GM21786 (cell line): ENCODE measurements around the gene PTPN6.
"Not testable (repeated sequence)": the region's sequence is repeated elsewhere in the genome, so short reads cannot be mapped to it uniquely, and the experiment has no call there.

Experiments used
- ATAC-seq: cut with Tn5 transposase; IDR thresholded peaks from one replicate; pipeline ENCODE4 v1.9.1; 2021; ENCODE audit not compliant: unreplicated experiment

Gene PTPN6

DNA sequence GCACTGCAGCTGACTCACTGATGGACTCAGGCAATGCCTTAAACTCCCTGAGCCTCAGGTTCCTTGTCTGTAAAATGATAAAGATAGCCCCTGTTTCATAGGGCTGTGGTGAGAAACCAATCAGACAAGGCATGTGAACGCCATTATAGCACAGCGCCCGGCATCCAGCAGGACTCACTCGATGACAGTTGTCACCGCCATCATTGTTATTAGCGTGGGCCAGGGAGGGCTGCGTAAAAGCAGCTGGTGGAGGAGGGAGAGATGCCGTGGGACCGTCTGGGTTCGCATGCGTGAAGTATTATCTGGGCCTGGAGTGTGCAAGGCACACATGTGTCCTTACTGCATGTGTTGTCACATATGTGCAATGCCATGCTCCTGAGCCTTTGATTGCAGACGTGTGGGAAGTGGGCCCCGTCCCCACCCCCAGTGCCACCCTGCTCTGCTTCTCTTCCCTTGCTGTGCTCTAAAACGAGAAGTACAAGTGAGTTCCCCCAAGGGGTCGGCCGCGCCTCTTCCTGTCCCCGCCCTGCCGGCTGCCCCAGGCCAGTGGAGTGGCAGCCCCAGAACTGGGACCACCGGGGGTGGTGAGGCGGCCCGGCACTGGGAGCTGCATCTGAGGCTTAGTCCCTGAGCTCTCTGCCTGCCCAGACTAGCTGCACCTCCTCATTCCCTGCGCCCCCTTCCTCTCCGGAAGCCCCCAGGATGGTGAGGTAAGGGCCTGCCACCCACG, at the start of gene PTPN6:
Gene PTPN6, plus strand, starts transcription at position 546 of the 730 bp plus-strand sequence. Its CDS starts 157 bp downstream, at position 703.
- ATAC-seq, result peak; percentile 18

DNA sequence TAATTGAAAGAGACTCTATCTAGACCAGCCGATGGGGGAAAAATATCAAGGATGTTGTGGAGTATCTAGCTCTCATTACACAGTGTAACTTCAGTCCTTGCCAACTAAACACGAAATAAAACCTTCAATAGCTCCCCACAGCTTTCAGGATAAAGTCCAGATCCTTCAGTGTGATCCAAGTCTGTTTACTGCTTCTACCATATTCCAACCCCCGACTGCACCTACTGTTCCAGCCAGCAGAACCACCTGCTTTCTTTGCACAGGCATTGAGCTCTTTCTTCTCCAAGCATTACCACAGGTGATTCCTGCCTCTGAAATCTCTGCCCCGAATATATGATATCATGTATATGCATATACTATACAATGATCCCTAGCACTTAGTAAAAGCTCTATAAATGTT, 48.7 kb upstream of the PTPN6 start:
- no peak for ATAC-seq

DNA sequence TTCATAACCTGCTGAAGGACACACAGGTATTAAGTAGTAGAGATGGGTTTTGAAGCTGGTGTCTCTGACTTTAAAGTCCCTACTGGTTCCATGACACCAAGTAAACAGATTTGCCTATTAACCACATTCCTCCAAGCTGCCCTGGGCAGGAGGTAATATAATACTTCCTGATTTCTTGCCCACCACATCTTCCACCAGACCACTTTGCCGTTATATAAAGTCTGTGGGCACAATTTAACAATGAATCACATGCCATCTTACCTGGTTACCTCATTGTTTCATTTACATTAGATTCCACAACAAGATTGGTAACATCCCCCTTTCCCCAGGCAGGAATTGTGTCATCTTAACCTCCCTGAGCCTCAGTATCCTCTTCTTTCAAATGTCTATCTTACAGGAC, 47.4 kb upstream of the PTPN6 start:
- ATAC-seq, result no peak

DNA sequence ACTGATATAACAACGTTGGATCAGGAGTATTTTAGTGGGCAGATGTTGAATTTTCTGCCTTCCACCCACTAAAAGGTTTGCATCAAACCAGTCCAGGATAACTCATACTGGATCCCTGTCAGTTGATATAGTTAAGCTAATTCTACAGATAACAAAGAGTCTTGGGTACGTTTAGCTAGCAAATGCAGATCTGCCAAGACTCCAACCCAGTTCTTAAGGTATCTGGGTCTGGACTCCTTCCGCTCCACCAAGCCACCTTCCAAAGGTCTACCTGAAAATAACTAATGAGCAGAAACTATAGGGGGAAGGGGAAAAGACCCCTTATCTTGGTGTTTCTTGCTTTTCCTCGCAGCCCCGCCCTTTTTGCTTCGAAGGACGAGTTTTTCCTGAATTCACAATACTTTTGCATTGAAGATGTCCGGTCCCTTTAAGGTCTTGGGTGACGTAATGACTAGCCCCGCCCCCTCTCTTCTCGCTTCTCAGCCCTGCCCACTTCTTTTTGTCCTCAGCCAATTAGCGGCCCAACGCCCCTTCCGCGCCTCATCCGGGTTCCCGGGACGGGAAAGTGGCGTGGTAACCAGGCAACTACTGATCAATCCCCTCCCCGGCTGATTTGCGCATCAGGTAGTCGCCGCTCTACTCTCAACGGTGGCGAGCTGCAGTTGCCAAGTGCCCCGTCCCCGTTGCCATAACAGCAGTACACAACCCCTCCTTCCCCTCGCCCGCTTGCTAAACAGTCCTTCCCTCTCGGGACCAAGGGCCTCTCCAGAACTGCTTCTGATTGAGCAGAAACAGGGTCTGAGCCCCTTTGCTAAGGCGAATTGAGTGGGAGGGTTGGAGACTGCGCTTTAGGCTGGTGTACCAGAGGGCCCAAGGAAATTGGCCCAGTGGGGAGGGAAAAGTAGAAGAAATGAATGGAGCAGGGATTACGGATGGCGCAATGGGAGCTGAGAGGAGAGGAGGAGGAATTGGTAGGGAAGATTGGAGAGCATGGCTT, 46.6 kb upstream of the PTPN6 start, which contains the start of gene LRRC23:
Gene LRRC23, plus strand, starts transcription at position 543 of the 997 bp plus-strand sequence. CDS start 812 bp downstream, outside the sequence.
- ATAC-seq, result peak; percentile 94

DNA sequence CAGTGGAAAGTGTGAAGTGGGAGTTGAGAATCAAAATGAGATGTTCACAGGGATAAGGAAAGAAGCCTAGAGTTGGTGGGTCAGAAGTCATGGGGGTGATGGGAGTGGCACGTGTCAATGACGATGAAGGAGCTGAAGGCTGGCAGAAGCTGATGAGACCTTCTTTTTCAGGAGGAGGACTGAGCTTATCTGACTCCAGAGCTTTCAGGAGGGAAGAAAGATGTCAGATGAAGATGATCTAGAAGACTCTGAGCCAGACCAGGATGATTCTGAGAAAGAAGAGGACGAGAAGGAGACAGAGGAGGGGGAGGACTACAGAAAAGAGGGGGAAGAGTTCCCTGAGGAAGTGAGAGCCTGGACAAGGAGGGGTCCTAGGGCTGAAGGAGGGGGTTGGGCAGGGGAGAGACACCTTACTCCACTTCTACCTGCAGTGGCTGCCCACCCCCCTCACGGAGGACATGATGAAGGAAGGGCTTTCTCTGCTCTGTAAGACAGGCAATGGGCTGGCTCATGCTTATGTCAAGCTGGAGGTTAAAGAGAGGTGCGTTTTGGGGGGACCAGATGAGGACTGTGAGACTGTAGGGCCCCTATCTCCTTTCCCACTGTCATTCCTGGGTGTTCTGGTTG, 45.6 kb upstream of the PTPN6 start:
- ATAC-seq, result no peak

DNA sequence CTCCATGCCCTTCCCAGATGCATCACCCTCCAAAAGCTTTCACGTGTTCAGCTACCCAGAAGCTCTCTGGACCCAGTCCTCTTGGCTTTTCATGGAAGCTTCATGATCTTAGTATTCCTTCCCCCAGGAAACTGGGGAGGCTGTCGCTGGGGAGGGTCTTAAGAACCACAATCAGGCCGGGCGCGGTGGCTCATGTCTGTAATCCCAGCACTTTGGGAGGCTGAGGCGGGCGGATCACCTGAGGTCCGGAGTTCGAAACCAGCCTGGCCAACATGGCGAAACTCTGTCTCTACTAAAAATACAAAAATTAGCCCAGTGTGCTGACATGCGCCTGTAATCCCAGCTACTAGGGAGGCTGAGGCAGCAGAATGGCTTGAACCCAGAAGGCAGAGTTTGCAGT, 43.0 kb upstream of the PTPN6 start:
- not testable (repeated sequence) for ATAC-seq

DNA sequence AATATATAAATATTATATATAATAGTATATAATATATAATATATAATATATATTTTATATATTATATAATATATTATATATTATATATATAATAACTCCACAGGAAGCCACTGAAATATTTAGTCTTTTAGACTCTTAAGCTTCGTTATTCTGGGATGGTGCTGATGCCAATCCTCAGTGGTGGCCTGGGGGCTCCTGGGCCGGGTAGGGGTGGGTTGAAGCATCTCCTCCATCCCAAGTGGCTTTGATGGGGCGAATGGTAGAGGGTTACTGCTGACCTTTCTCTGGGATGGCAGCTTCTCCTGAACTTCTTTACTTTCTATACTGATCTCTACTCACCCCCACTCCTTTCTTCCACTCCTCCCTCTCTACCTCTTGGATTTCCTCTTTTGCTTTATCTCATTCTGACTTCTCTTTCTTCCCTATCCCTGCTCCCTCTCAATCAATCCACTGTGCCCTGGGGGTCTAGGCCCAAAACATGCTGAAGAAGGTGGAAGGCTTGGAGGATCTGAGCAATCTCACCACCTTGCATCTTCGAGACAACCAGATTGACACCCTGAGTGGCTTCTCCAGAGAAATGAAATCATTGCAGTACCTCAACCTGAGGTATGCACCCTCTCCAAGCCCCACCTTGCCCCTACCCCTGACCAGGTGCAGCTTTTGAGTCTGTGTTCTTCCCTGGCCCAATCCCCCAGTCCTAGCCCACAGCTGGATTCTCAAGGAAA, 41.6 kb upstream of the PTPN6 start:
- no peak for ATAC-seq

DNA sequence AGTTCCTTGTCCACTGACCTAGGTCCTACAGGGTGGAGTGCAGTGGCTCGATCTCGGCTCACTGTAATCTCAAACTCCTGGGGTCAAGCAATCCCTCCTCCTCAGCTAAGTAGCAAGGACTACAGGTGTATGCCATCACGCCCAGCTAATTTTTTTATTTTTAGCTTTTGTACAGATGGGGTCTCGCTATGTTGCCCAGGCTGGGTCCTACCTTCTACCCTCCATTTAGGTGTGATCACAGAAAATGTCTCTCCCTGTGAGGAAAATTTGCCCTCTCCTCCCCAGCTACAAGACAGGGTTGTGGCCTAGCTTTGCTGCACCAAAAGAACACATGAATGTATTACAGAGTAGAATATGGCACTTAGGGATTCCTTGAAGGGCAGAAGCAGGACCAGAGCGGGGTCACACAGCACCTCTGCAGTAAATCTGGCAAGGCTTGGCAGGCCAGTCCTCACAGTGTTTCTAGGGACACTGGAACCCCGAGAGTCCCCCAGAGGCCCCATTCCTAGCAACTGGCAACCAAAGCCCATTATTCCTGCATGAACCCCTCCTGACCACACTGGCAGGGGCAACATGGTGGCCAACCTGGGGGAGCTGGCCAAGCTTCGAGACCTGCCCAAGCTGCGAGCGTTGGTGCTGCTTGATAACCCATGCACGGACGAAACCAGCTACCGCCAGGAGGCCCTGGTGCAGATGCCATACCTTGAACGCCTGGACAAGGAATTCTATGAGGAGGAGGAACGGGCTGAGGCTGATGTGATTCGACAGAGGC, 38.8 kb upstream of the PTPN6 start:
- ATAC-seq, result no peak

DNA sequence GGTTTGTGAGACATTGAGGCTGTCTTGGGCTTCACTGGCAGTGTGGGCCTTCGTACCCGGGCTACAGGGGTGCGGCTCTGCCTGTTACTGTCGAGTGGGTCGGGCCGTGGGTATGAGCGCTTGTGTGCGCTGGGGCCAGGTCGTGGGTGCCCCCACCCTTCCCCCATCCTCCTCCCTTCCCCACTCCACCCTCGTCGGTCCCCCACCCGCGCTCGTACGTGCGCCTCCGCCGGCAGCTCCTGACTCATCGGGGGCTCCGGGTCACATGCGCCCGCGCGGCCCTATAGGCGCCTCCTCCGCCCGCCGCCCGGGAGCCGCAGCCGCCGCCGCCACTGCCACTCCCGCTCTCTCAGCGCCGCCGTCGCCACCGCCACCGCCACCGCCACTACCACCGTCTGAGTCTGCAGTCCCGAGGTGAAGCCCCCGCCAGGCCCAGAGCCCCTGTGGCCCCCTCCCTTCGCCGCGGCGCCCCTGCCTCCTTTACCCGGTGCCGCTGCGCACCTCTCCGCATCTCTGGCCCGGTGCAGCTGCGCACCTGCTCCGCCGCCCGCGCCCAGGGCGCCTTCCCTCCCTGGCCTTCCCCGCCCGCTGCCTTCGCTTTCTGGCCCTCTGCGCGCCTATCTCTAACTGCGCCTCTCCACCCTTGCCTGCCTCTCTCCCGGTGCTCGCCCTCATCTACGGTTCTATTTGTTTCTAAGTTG, 36.8 kb upstream of the PTPN6 start, which contains the start of gene ENO2:
Gene ENO2, plus strand, starts transcription at position 335 of the 701 bp plus-strand sequence. CDS start 1,253 bp downstream, outside the sequence.
- peak; percentile 67 for ATAC-seq

DNA sequence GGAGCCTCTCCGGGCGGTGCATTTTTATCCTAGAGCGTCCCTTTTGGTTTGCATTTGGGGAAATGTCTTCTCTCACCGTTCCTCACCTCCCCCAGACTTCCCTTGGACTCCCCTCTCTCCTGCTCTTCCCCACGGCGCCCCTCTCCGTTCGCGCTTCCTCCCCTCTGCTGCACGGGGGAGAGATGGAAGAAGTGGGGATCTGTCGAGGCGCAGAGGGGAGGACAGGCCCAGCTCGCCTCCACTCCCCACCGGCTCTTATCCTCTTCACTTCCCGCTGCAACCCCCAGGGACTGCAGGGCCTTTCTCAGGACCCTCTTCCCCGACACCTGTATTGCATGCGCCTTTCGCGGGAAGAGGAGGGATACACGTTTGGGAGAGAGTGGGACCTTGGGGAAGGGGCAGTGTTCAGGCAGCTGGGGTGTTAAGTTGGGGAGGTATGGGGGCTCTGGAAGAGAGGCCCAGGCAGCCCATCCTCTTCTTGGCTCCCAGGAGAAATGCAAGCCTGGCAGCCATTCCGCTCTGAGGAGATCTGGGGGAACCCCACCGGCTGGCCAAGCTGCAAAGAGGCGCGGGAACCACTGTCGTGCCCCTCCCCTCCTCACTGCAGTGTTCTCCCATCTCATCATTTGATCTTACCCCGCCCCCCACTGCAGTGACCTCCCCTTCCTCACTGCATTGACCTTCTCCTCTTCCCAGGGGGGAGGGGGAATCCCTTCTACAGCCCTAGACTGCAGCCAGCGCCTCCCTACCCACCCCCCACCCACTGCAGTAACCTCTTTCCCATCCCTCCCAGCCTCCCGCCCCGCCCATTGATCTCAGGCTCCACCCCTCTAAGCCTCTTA, 36.0 kb upstream of the PTPN6 start:
- no peak for ATAC-seq

DNA sequence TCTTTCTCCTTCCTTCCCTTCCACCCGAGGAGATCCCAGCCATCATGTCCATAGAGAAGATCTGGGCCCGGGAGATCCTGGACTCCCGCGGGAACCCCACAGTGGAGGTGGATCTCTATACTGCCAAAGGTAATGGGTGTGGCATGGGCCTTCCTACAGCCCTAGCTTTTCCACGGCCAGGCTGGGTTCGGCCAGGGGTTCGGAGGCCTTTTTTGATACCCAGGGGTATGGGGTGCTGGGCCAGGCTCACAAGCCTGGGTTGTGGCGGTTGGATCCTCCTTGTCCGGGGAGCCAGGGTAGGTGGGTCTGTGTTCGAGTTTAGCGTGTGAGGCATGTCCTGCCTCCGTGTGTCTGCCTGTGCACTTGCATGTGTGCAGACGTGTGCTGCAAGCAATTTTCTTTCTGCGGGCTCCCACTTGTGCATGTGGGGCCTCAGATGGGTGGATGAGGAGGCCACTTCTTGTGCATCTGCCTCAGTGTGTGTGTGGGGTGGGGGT, 35.3 kb upstream of the PTPN6 start:
- ATAC-seq, result no peak

DNA sequence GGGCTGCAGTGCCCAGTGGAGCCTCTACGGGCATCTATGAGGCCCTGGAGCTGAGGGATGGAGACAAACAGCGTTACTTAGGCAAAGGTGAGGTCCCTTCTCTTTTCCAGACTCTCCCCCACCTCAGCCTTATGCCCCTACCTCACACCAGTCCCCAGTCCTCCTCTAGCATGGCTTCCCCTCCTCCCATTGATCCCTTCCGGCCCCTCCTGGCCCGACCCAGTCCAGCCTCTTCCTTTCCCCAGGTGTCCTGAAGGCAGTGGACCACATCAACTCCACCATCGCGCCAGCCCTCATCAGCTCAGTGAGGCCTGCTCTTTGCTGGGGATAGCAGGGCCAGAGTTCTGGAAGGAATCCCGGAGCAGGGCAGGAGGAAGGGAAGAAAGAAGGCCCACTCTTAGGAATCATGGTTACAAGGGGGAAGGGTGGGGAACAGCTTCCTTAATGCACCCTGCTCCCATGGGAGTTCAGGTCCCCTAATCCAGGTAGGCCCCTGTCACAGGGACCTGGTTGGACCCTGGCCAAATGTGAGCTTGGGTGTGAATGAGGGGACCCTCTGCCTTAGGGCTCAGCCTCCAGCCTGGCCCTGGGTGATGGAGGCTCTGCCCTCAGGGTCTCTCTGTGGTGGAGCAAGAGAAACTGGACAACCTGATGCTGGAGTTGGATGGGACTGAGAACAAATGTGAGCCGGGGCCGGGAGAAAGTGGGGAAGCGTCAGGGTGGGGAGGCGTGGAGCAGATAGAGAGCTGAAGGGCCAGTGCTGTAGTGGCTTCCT, 34.5 kb upstream of the PTPN6 start:
- no peak for ATAC-seq

DNA sequence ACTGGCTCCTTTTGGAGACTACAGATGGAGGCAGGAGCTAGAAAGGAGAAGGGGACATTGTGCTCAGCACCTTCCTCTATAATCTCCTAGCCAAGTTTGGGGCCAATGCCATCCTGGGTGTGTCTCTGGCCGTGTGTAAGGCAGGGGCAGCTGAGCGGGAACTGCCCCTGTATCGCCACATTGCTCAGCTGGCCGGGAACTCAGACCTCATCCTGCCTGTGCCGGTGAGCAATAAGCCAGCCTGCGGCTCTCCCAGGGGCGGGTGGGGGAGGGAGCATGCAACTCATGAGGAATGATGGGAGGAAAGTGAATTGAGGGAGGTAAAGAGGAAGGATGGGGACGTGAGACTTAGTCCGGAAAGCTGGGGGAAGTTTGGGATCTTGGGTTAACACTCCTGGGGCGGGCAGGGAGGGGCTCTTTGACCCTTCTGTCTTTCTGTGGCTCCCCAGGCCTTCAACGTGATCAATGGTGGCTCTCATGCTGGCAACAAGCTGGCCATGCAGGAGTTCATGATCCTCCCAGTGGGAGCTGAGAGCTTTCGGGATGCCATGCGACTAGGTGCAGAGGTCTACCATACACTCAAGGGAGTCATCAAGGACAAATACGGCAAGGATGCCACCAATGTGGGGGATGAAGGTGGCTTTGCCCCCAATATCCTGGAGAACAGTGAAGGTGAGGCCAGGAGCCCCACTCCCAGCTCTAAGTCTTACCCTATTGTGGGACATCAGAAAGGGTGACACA, 33.5 kb upstream of the PTPN6 start:
- ATAC-seq, result no peak

DNA sequence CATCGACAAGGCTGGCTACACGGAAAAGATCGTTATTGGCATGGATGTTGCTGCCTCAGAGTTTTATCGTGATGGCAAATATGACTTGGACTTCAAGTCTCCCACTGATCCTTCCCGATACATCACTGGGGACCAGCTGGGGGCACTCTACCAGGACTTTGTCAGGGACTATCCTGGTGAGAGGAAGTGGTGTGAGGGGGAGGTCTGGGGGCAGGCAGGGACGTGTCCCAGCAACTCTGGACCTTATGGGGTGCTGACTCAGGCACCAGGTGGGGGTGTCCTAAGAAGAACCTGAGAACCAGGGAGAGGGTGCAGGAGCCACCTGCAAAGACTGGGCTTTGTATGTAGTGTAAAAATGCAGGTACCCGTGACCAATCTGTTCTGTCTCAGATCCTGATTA, 31.6 kb upstream of the PTPN6 start:
- ATAC-seq, result no peak

DNA sequence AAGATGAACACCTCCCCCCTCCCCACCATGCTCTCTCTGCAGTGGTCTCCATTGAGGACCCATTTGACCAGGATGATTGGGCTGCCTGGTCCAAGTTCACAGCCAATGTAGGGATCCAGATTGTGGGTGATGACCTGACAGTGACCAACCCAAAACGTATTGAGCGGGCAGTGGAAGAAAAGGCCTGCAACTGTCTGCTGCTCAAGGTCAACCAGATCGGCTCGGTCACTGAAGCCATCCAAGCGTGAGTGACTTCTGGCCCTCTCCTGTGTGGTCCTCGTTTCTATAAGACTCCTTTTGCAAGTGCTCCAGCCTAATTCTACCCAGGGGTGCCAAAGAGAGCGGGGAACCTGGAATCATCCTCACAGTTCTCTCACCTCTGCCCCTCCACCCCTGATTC, 29.6 kb upstream of the PTPN6 start:
- no peak for ATAC-seq
